Globus pallidus (tissue), 1 donor: Measurements from ENCODE around the gene COL4A1.
"Not testable (repeated sequence)": the region's sequence is repeated elsewhere in the genome, so short reads cannot be mapped to it uniquely, and the experiment has no call there.

Source experiments
- DNase-seq: peaks from one replicate; pipeline ENCODE4 v3.0.0-alpha.2; 2015; ENCODE audit warnings: low spot score

The COL4A1 gene

GRCh38 chr13:110323172-110323891 is 16.4 kb upstream of the COL4A1 start:
- DNase-seq, result no peak

- DNase-seq, result no peak
Observed at GRCh38 chr13:110322828-110323171, 15.8 kb upstream of the COL4A1 start.

- DNase-seq, result no peak
Observed at GRCh38 chr13:110322126-110322827, 15.3 kb upstream of the COL4A1 start.

- not testable (repeated sequence) for DNase-seq
Observed at GRCh38 chr13:110321573-110321972, 14.6 kb upstream of the COL4A1 start.

DNA sequence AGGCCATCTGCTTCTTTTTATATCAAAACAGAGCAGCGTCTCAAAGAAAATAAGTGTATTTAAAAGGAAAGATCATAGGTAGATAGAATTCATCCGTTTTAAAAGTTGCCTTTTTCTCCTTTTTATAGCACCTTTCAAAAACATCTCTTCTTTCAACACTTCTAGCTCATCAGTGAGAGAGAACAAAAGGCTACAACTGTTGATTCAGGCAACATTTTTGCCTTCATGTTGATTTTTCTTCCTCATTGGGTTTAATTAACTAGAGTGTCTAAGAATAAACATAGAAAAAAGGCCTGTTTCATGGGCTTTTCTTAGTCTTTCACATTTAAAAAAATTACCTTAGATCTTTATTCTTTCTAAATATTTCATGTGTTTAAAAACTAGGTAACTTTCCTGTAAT is 13.7 kb upstream of the COL4A1 start:
- no peak for DNase-seq

- no peak for DNase-seq
Observed at GRCh38 chr13:110319774-110320509, 13.0 kb upstream of the COL4A1 start.

DNA sequence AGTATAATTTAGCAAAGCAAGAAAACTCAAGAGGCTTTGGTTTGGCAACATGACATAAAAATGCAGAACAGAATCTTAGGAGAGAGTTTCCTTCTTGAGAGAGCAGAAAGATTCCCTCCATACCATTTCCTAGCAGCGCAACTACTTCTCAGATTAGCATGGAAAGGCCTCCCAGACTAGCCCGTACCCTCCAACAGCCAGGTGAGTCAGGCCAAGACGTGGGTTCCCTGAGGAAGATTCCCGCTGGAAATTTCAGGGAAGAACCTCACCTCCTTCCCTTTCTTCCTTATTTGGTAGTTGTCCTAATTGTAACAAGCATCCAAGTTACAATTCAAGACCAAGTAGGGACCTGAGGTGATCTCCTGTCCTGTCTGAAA is 12.4 kb upstream of the COL4A1 start:
- DNase-seq, result no peak

- no peak for DNase-seq
Observed at GRCh38 chr13:110318920-110319319, 12.0 kb upstream of the COL4A1 start.

- no peak for DNase-seq
Observed at GRCh38 chr13:110317496-110318195, 10.7 kb upstream of the COL4A1 start.

DNA sequence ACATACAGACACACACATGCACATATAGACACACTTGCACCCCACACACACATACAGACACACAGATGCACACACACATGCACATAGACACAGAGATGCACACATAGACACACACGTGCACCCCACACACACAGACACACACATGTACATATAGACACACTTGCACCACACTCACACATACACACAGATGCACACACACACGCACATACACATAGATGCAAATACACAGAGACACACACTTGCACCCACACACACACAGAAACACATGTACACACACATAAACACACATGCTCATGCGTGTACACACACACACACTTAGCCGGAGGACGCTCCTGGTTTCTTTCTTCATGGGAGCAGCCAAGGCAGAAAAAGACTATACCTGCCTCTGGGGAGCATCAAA is 10.1 kb upstream of the COL4A1 start:
- DNase-seq, result no peak

DNA sequence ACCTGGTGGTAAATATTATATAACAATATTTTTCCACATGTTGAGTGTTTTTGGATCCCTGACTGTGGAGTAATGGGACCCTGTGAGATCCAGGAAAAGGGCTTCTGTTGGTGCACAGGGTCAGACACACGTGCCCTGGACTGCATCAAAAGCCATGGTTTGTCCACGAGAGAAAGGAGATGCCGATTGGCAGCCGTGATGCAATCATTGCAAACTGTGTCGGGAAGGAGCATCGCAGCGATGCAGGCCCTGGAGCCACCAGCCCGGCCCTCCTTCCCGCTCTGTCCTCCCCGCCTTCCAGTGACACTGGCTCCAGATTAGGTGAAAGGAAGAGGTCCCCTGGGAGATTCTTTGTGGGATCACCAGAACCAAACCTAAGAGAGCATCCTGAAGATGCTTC is 9.2 kb upstream of the COL4A1 start:
- DNase-seq, result no peak

DNA sequence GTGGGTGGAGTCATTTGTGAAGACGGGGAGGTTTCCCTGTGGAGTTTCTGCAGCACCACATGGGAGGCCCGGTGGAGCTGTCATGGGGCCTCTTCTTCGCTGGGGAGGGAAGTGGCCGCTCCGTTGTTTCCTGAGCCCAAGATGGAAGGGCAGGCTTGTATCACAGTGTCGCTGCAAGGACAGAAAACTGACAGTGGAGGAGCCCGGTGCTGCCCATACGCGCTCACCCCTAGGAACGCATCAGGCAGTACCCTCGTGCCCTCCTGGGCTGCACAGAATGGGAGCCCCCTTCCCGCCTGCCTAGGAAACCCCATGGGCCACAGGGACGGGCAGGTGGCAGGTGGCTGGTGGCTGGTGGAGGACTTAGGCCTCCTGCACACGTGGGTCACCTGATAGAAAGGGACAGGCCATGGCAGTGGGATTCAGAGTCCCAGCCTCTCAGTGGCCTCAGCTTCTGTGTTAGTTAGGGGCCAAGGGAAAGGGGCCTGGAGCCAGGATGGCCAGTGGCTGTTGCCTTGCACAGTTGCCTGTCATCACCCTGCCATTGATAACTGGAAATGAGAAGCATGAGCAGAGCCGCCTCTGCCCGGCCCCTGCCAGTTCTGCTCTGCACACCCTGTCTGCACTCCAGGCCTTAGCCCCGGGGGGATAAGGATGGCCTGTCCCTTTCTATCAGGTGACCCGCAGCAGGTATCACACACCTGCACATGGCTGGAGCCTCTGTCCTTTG is 7.7 kb upstream of the COL4A1 start:
- DNase-seq, result no peak

DNA sequence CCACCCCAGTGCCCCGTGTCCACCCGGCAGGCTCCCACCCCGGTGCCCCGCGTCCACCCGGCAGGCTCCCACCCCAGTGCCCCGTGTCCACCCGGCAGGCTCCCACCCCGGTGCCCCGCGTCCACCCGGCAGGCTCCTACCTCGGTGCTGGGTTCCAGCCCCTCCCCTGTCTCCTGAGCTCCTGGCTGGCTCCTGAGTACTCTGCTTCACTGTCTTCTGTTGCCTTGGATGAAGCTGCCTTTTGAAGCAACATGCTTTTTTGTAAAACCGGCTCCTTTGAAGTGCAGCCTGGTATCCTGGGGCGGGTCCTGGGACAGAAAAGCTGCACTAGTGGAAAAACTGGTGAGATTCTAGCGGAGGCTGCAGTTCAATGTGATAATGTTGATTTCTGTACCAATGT is 6.8 kb upstream of the COL4A1 start:
- DNase-seq, result not testable (repeated sequence)

- not testable (repeated sequence) for DNase-seq
Observed at GRCh38 chr13:110313261-110313660, 6.3 kb upstream of the COL4A1 start.

DNA sequence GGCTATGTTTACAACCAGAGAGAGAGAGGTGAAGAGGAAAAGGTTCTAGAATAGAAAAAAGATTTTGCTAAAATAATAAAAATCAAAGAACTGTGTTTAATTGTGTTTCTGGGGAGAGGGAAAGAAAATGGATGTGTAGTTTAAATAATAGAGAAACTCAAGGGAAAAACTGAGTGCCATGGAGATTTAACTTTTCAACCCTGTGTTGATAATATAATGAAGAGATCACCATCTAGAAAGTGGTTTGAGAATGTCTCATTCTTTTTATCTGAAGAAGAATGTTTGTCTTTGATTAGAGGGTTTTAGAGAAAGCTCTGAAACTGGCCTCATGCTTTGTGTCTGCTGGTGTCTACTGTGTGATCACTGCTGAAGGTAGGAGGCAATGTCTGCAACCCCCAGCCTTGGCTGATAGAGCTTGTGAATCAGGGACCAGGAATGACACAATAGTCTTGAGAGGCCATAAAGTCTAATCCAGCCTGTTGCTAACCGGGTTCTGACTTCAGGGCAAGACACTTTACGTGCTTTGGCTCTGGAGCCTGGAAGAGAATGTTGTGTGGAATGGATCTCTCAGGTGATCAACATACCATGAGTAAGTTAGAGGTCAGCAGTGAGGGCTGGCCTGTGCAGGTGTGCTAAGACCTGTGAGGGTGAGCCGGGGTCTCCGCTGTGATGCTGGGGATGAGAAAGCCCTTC is 5.5 kb upstream of the COL4A1 start:
- no peak for DNase-seq

GRCh38 chr13:110311443-110312338 is 4.7 kb upstream of the COL4A1 start:
- no peak for DNase-seq

- no peak for DNase-seq
Observed at GRCh38 chr13:110310541-110311442, 3.8 kb upstream of the COL4A1 start.

- no peak for DNase-seq
Observed at GRCh38 chr13:110309661-110310524, 2.9 kb upstream of the COL4A1 start.
